22Rv1 (cell line): Measurements from ENCODE around the gene ELAVL1.

Experiments
- ZFX ChIP-seq: fragments of 450-650 bp; IDR thresholded peaks from 2 replicates; pipeline ENCODE4 v1.6.1; 2017; ENCODE audit warnings: antibody characterized with exemption, borderline replicate concordance
- TF ChIP-seq, protein P1 (sequence below): fragments of 450-650 bp; IDR thresholded peaks from 2 replicates; pipeline ENCODE4 v1.5.1; 2017; ENCODE audit warnings: mild to moderate bottlenecking

DNA sequence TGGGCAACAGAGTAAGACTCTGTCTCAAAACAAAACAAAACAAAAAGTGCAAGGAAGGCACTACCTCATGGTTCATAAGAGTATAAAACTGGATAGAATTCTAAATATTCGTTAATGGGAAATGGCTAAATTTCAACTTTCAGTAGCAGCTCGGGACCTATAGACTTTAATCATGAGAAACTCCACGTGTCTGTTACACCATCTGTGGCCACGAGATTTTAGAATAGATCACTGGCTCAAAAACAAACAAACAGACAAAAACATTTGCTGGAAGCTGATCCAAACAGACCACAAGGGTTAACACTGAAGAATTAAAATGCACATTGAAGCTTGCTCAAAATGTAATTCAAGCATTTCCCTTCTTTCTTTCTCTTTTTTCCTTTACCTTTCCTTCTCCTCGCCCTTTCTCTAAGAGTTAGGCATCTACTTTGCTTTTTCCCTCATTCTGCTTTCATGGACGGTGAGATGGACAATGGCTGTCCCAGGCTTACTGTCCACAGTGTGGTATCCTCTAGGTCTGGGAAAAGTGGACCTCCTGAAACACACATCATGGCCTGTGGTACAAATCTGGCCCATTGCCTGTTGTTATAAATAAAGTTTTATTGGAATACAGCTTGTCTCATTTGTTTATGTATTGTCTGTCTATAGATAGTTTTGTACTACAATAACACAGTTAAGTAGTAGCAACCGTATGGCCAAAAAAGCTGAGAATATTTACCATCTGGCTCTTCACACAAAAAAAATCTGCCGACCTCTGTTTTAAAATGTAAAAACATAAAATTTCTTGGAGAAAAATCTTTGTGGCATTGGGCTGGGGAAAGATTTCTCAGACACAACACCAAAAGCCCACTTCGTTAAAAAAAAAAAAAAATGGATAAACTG, 10.3 kb downstream of the ELAVL1 start:
- TF ChIP-seq, protein P1, sequence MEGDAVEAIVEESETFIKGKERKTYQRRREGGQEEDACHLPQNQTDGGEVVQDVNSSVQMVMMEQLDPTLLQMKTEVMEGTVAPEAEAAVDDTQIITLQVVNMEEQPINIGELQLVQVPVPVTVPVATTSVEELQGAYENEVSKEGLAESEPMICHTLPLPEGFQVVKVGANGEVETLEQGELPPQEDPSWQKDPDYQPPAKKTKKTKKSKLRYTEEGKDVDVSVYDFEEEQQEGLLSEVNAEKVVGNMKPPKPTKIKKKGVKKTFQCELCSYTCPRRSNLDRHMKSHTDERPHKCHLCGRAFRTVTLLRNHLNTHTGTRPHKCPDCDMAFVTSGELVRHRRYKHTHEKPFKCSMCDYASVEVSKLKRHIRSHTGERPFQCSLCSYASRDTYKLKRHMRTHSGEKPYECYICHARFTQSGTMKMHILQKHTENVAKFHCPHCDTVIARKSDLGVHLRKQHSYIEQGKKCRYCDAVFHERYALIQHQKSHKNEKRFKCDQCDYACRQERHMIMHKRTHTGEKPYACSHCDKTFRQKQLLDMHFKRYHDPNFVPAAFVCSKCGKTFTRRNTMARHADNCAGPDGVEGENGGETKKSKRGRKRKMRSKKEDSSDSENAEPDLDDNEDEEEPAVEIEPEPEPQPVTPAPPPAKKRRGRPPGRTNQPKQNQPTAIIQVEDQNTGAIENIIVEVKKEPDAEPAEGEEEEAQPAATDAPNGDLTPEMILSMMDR = no peak
- no peak for TF ChIP-seq ZFX
